Type B pancreatic cell (in vitro differentiated cells): ENCODE data around the gene WIPF3. TPM values are rescaled to one million over a fixed set of nuclear protein-coding genes. Genes with fewer than 3 reads are reported as not detected.

Experiments
- DNase-seq: peaks from one replicate; pipeline ENCODE4 v3.0.0; 2021; ENCODE audit warnings: mixed read lengths; ENCODE audit not compliant: unreplicated experiment; ENCODE audit errors: extremely low spot score
- H3K27ac Mint-ChIP-seq: 2 replicates; pipeline ENCODE4 v1.8.0; 2021; ENCODE audit warnings: mild to moderate bottlenecking, mixed read lengths
- H3K27me3 Mint-ChIP-seq: 2 replicates; pipeline ENCODE4 v1.8.0; 2021; ENCODE audit warnings: mixed read lengths
- H3K36me3 Mint-ChIP-seq: 2 replicates; pipeline ENCODE4 v1.8.0; 2021; ENCODE audit warnings: mixed read lengths
- H3K4me1 Mint-ChIP-seq: one replicate; pipeline ENCODE4 v1.8.0; 2021; ENCODE audit warnings: mixed read lengths; ENCODE audit not compliant: unreplicated experiment
- H3K4me3 Mint-ChIP-seq: 2 replicates; pipeline ENCODE4 v1.8.0; 2021; ENCODE audit warnings: mild to moderate bottlenecking, mixed read lengths
- H3K9me3 Mint-ChIP-seq: 2 replicates; pipeline ENCODE4 v1.8.0; 2021; ENCODE audit warnings: mixed read lengths
- total RNA-seq: library from RNA; stranded (reverse); gene quantifications from 2 replicates; pipeline ENCODE4 v1.2.1, GENCODE V29; 2021; ENCODE audit warnings: low replicate concordance
- TF ChIP-seq, protein P1 (sequence below): fragments of 200-600 bp; sonication (generic); conservative IDR thresholded peaks from 2 replicates; pipeline ENCODE4 v1.5.0; 2021; ENCODE audit warnings: antibody characterized with exemption, mild to moderate bottlenecking

WIPF3 gene
- total RNA-seq, 1 donor from 2014 or later, result 1.7 TPM

GRCh38 chr7:29805031-29805430 is 1.3 kb upstream of the WIPF3 start:
- Mint-ChIP-seq H3K27ac (no peak overlapping the region), H3K36me3 (no peaks in the 10 kb centered on the region), H3K4me3 (peak overlapping the region; percentile 81), H3K4me1 (no peaks in the 10 kb centered on the region), H3K27me3 (peaks cover 78% of the 10 kb centered on the region), H3K9me3 (no peaks in the 10 kb centered on the region)
- TF ChIP-seq, protein P1, sequence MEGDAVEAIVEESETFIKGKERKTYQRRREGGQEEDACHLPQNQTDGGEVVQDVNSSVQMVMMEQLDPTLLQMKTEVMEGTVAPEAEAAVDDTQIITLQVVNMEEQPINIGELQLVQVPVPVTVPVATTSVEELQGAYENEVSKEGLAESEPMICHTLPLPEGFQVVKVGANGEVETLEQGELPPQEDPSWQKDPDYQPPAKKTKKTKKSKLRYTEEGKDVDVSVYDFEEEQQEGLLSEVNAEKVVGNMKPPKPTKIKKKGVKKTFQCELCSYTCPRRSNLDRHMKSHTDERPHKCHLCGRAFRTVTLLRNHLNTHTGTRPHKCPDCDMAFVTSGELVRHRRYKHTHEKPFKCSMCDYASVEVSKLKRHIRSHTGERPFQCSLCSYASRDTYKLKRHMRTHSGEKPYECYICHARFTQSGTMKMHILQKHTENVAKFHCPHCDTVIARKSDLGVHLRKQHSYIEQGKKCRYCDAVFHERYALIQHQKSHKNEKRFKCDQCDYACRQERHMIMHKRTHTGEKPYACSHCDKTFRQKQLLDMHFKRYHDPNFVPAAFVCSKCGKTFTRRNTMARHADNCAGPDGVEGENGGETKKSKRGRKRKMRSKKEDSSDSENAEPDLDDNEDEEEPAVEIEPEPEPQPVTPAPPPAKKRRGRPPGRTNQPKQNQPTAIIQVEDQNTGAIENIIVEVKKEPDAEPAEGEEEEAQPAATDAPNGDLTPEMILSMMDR, result no peak
- DNase-seq, result no peak

- Mint-ChIP-seq H3K36me3 (no peaks in the 10 kb centered on the region), H3K27me3 (peaks cover 82% of the 10 kb centered on the region), H3K4me1 (no peaks in the 10 kb centered on the region), H3K4me3 (peak overlapping the region; percentile 81), H3K27ac (peak overlapping the region; percentile 48), H3K9me3 (no peaks in the 10 kb centered on the region)
- TF ChIP-seq, protein P1, result no peak
- DNase-seq, result no peak
Measured at GRCh38 chr7:29805886-29806207, 461 bp upstream of the WIPF3 start.

GRCh38 chr7:29806995-29807841 is 910 bp downstream of the WIPF3 start:
- Mint-ChIP-seq H3K36me3 (no peaks in the 10 kb centered on the region), H3K9me3 (no peaks in the 10 kb centered on the region), H3K4me3 (peak overlapping the region; percentile 81), H3K27ac (no peak overlapping the region), H3K4me1 (peaks cover 2% of the 10 kb centered on the region), H3K27me3 (peaks cover 74% of the 10 kb centered on the region)
- no peak for DNase-seq
- TF ChIP-seq, protein P1, result peak; percentile 57

- TF ChIP-seq, protein P1, result no peak
- peaks cover 3% of the 10 kb centered on the region for H3K4me1 Mint-ChIP-seq
- no peaks in the 10 kb centered on the region for H3K36me3 Mint-ChIP-seq
- no peak for DNase-seq
- H3K4me3 Mint-ChIP-seq, result peak overlapping the region; percentile 79
- peaks cover 69% of the 10 kb centered on the region for H3K27me3 Mint-ChIP-seq
- no peak overlapping the region for H3K27ac Mint-ChIP-seq
- no peaks in the 10 kb centered on the region for H3K9me3 Mint-ChIP-seq
Measured at GRCh38 chr7:29808075-29808801, 1.9 kb downstream of the WIPF3 start.

DNA sequence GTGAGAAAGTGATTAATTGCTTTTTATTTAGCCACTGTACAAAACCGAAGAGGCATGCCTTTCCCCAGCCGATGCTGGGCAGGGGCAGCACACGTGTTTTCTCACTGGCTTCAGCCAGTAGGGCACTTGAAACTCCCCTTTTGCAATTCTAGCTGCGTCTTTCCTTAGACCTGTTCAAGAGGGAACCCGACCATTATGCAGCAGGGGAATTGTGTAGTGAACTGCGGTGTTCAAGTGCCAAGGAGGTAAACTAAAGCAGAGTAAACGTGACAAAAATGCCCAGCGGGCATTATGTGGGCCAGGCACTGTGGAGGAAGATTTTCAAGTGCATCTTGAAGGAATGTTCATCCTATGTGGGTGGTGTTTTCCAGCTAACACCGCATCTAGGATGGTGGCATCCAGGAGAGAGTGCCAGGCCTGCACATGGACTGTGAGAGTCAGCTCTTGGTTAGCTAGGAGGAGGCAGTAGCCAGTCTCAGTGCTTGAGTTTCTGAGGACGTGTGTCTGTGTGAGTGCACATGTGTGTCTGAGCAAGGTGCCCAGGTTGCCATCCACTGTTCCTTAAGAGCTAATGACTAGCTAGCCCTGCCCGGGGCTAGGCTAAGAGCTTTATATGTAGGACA is 3.3 kb downstream of the WIPF3 start:
- no peaks in the 10 kb centered on the region for H3K9me3 Mint-ChIP-seq
- TF ChIP-seq, protein P1, result no peak
- H3K4me3 Mint-ChIP-seq, result no peak overlapping the region
- no peak overlapping the region for H3K27ac Mint-ChIP-seq
- DNase-seq, result no peak
- no peaks in the 10 kb centered on the region for H3K36me3 Mint-ChIP-seq
- H3K27me3 Mint-ChIP-seq, result peaks cover 62% of the 10 kb centered on the region
- H3K4me1 Mint-ChIP-seq, result peaks cover 3% of the 10 kb centered on the region
